KBM-7 (cell line): ENCODE data around the gene MBD5.
A peak's percentile ranks its signal among the peaks of the same experiment; 100 is the strongest.

Experiments
- DNase-seq: peaks from one replicate; pipeline ENCODE4 v3.0.0-alpha.2; 2015
- in situ Hi-C: fragments of 300-500 bp; cut with MboI; formaldehyde crosslinking; loops from 2 replicates; pipeline ENCODE4 v1.14.3; 2020; ENCODE audit warnings: low sequenced_read_pairs, low pct_unique_long_range_greater_than_20kb, mixed read lengths

MBD5 gene

GRCh38 chr2:148177559-148177958 is 156.7 kb downstream of the MBD5 start:
- in situ Hi-C loops: no loop called here
- DNase-seq: no peak

DNA sequence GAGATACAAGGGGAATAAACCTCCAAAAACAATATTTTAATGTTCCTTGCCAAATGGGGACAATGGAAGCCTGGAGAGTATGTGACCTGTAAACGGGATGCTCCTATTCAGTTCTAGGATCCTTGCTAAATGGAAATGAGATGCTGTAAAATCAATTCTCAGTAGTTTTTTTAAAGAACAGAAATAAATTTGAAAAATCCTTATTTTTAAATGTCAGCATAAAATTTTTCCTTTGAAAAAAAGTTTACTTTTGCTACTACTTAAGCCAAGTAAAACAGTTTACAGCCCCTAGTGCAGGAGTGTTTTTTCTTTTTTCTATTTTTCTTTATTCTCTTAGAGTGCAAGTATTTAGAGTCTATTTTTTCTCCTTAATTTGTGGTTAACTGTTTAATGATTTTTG is 158.8 kb downstream of the MBD5 start:
- DNase-seq: no peak
- in situ Hi-C loops: no loop called here

DNA sequence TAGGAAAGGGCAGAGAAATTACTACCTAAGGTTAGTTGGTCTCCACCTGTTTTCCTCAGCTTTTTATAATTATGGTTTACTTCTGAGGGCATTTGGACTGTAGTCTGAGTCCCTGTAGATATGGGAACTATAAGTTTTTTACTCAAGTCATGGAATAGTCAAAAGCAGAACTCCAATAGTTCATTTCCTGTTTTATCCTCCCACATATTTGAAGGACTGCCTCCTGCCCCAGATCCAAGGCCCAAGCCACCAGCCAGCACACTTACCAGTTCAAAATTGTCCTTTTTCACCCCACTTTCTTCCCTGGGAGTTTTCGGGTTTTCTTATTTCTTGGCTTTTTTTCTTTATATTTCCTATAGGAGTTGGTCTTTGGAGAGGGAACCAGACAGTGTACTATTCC is 164.1 kb downstream of the MBD5 start:
- DNase-seq: peak; percentile 58
- in situ Hi-C loops: no loop called here

DNA sequence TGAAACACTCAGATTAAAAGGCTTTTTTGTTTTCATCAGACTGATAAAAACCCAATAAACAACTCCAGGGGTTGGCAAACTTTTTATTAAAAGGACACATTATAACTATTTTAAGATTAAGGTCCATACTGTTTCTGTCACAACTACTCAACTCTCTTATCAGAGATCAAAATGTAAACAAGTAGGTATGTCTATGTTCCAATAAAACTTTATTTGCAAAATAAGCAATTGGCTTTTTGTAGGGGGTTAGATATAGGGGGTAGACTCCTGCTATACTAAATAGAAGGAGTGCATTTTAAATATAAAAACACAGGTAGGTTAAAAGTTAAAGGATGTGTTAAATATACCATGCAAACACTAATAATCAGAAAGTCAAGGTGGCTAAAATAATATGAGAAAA is 174.0 kb downstream of the MBD5 start:
- DNase-seq: no peak
- in situ Hi-C loops: no loop called here

GRCh38 chr2:148201075-148202004 is 180.4 kb downstream of the MBD5 start:
- peak; percentile 51 for DNase-seq
- in situ Hi-C loops: no loop called here

GRCh38 chr2:148202237-148202636 is 181.3 kb downstream of the MBD5 start:
- no peak for DNase-seq
- in situ Hi-C loops: no loop called here

GRCh38 chr2:148207111-148207510 is 186.2 kb downstream of the MBD5 start:
- in situ Hi-C loops: no loop called here
- DNase-seq: no peak

- in situ Hi-C loops: no loop called here
- peak; percentile 43 for DNase-seq
Measured at GRCh38 chr2:148209603-148210002, 188.7 kb downstream of the MBD5 start.

DNA sequence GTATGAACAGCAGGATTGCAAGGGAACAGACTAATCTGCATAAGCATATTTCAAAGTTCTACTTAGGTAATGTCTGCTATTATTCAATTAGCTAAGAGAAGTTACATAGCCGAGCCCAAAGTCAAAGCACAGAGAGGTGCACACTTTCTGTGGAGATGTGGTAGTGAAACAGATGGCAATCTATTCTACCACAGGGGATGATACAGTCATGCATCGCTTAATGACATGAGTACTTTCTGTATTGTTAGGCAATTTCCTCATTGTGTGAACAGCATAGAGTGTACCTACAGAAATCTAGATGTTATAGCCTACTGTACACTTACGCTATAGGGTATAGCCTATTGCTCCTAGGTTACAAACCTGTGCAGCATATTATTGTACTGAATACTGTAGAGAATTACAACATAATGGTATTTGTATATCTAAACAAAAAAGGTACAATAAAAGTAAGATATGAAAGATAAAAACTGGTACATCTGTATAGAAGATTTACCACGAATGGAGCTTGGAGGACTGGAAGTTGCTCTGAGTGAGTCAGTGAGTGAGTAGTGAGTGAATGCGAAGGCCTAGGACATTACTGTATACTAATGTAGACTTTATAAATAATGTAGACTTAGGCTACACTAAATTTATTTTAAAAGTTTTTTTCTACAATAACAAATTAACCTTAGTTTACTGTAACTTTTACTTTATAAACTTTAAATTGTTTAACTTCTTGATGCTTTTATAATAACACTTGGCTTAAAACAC is 197.6 kb downstream of the MBD5 start:
- DNase-seq: peak; percentile 38
- in situ Hi-C loops: no loop called here

DNA sequence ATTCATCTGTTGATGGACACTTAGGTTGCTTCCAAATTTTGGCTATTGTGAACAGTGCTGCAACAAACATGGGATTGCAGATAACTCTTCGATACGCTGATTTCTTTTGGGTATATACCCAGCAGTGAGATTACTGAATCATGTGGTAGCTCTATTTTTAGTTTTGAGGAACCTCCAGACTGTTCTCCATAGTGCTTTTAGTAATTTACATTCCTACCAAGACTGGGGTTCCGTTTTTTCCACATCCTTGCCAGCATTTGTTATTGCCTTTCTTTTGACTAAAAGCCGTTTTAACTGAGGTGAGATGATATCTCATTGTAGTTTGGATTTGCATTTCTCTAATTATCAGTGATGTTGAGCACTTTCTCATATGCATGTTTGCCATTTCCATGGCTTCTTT is 200.3 kb downstream of the MBD5 start:
- DNase-seq: peak; percentile 73
- in situ Hi-C loops: no loop called here

GRCh38 chr2:148221926-148222325 is 201.0 kb downstream of the MBD5 start:
- DNase-seq: no peak
- in situ Hi-C loops: no loop called here

DNA sequence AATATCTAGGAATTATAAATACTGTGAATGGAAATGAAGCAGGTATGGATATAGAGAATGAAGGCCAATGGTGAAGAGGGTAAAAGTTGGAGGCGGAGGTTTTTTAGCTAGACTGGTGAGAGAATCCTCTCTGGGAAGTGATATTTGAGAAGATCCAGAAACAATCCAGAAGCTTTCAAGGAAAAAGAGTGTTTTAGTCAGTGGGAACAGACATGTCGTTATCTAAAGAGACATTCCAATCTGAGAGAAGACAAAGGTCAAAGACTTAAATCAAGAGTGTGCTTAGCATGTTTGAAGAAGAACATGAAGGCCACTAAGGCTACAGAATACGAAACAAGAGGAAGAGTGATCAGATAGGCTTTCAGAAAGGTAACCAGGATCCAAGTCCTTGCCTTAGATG is 211.0 kb downstream of the MBD5 start:
- in situ Hi-C loops: no loop called here
- DNase-seq: no peak

DNA sequence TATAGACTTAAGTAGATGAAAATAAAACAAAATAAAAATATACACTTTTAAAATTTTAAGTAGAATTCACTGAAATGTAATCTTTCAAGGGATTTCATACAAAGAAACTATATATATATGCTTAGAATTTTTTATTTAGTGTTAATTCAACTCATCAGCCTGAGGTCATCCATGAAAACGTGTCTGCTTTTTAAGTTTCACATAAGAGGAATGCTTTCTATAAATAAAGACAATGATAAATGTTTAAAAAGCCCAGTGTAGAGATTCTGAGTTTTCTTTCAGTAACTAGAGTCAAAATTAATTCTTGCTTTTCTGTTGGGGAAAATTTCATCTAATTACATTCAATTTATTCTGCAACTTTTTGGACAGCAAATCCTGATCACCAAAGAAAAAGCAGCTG is 213.3 kb downstream of the MBD5 start:
- no peak for DNase-seq
- in situ Hi-C loops: no loop called here

DNA sequence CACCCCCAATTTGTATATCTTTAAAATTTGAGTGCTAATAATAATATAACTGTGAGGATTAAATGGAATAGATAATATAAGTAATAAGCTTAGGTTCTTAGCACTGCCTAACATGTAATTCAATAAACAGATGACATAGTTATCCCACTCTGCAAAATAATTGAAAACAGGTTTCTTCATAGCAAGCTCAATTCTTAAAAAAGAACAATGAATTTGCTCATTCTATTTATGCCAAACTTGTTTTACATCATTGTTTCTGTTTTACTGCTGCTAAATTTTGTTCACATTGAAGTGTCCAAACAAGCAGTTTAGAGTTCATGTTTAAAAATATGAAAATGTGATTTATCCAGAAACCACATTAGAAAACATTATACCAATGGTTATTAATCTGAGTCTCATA is 217.0 kb downstream of the MBD5 start:
- in situ Hi-C loops: no loop called here
- no peak for DNase-seq

- in situ Hi-C loops: no loop called here
- DNase-seq: no peak
Measured at GRCh38 chr2:148238561-148238960, 217.7 kb downstream of the MBD5 start.

- in situ Hi-C loops: no loop called here
- DNase-seq: no peak
Measured at GRCh38 chr2:148240838-148241237, 219.9 kb downstream of the MBD5 start.

DNA sequence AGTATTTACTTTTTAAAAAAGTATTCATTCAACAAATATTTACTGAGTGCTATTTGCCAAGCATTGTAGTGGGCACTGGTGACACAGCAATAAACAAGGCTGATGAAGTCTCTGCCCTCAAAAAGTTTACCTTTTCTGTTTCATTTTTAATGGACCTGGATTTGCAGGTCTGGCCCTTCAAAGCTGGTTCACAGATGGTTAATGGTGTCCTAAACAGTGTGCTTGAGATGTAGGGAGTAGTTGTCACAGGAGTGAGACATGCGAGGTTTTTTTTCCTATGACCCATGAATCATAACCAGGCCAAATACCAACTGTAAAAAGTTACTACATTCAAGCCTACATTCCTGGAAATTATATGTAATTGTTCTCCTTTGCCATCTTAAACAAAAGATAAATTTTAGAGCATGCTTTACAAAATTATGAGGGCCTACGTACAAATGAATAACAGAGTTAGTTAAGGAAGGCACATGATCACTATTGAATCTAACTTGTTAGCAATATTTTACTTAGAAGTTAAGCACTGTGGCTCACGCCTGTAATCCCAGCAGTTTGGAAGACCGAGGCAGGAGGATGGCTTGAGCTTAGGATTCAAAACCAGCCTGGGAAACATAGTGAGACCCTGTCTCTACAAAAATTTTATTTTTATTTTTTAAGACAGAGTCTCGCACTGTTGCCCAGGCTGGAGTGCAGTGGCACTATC is 223.9 kb downstream of the MBD5 start:
- no peak for DNase-seq
- in situ Hi-C loops: no loop called here

DNA sequence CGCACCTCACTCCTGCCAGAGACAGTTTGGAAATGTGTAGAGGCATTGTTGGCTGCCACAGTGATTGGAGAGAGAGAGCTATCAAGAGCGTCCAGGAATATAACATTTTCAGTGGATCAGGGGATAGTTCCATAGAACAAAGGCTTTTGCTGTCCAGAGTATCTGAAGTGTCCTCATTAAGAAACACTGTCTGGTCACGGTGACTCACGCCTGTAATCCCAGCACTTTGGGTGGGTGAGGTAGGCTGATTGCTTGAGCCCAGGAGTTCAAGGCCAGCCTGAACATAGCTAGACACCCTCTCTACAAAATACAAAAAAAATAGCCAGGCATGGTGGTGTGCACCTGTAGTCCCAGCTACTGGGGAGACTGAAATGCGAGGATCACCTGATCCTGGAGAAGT is 231.1 kb downstream of the MBD5 start:
- DNase-seq: no peak
- in situ Hi-C loops: no loop called here

DNA sequence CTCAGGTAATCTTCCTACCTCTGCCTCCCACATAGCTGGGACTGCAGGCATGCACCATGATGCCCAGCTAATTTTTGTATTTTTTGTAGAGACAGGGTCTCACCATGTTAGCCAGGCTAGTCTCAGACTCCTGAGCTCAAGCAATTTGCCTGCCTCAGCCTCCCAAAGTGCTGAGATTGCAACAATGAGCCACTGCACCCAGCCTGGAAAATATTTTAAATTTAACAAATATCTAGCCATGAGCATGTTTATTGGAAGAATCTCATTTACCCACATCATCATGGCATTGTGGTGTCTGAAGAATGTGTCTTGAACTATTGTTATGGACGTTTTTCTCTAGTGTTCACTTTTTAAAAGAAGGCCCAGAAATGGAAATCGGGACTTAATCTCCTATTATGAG is 231.8 kb downstream of the MBD5 start:
- DNase-seq: no peak
- in situ Hi-C loops: no loop called here

GRCh38 chr2:148253685-148254084 is 232.8 kb downstream of the MBD5 start:
- peak; percentile 20 for DNase-seq
- in situ Hi-C loops: no loop called here
